ENCODE measurements around the gene FBXO7.
"Not testable (repeated sequence)": the region's sequence is repeated elsewhere in the genome, so short reads cannot be mapped to it uniquely, and the experiment has no call there.

Gene FBXO7

DNA sequence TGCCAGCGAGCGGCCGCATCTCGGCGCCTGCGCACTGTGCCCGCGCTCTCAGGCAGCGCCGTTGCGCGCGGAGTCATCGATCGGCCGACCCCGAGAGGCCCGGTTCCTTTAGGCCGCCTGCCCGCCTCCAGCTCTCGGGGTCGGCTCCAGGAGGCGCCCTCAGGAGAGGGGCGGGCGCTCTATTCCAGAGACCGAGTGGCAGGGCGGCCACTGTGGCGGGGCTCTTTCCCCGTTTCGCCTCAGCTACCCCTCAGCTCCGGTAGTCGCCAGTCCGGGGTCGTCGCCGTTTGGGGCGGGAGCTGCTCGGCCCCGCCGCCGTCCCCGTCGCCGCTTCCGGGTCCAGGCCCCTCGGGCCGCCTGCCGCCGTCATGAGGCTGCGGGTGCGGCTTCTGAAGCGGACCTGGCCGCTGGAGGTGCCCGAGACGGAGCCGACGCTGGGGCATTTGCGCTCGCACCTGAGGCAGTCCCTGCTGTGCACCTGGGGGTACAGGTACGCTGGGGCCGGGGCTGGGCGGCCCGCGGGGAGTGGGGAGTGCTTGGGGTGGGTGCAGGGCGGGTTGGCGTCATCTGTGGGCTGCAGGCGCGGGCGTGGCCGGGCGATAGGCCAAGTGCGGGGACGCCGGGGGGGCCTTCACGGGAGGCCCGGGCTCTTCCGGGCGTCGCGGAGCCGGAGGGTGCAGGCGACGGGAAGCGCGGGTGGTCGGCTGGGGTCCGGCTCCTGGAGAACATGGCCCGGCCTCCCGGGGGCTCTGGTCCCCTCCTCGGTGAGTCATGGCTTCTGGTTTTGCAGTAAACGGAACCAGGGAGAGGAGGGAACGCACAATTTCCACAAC lies at the start of gene FBXO7:
TSS of gene FBXO7 (plus strand) at position 177 of the 833 bp plus-strand sequence. CDS start at position 369, 192 bp downstream.
- peak; percentile 91 for DNase-seq

DNA sequence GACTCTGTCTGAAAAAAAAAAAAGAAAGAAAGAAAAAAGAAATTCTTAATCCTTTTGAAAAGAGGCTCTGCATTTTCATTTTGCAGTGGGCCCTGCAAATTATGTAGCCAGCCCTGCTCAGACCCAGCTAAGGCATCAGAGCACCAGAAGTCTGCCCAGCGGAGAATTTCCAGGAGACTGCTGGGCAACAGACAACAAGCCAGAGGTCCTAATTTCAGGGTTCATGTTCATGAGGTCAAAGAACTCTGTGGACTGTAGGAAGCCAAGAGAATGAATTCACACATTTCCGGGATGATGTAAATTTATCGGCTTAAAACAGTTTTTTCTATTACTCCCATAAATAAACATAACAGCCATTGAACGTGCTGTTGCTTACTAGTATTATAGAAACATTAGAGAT lies 47.7 kb upstream of the FBXO7 start:
- DNase-seq = no peak

DNA sequence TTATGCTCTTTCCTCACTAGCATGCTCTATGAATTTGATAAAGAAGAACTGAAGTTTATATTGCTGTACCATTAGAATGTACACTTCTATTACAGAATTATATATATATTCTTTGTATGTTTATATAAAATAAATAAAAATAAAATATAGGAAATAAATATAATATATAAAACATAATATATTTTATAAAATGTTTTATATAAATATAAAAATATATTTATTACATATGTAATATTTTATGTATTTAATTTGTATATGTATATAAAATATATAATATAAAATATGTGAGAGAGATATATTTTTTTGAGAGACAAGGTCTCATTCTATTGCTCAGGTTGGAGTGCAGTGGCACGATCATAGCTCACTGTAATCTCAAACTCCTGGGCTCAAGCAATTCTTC lies 44.3 kb upstream of the FBXO7 start:
- no peak for DNase-seq

DNA sequence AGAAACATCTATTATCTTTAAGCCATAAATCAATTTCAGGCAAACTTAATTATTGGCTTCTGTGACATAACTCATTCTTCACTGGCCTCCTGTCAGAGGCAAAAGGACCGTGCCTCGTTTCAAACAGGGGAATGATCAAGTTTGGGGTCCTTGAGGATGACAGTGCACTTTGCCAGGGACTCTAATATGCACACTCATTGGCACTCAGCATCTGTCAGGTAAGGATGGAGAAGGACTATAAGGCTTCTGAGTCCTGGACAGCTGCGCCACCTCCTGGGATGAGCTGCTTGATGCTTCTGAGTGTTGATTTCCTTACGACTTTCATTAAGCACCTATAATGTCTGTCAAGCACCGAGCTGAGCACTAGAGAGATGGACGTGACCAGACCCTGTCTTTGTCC lies 30.5 kb upstream of the FBXO7 start:
- DNase-seq = no peak

DNA sequence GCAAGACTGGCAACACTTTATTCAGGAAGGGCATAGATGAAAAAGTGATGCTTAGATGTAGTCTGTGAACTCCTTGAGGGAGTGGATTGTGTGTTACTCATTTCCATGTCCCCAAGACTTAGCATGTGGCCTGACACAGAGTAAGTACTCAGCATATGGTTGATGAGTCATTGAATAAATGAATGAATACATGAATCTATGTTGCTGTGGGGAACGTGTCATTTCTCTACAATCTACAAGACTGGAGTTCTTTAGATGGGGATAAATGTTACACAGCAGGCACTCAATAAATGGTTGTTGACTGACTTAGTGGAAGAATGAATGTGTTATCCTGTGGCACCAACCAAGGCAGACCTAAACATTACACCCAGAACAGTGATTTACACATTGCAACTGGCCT lies 28.3 kb upstream of the FBXO7 start:
- no peak for DNase-seq

DNA sequence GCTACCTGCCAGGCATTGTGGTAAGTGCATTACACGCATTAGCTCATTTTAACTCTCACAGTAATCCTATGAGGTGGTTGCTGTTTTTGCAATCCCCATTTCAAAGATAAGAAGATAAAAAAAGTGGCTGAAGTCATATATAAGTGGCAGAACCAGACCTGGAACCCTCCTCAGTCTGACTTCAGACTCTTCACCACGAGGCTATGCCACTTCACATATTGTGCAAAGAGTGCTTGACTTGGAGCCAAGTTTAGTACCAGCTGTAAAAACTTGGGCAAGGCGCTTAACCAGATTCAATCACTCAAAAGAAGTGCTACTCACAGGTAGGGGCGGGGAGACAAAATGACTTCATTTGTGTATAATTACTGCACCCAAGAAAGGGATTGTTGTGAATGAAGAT lies 25.6 kb upstream of the FBXO7 start:
- DNase-seq = no peak

DNA sequence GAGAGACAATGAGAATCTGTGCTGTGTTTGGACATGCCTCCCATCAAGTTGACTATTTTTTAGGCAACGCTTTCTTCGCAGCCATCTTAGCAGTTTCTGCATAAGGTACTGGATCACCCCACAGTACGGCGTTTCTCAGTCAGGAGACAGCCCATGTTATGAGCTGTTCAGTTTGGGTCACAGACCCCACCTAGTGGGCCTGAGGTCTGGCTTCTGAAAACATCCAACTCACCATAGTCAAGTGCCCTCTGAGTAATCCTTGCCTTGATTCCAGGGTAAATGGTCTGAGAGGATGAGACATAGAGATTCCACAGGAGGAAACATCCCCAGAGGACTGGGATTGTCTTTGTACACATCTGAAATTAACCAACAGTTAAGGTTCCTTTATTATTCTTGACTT lies 17.6 kb upstream of the FBXO7 start:
- no peak for DNase-seq

DNA sequence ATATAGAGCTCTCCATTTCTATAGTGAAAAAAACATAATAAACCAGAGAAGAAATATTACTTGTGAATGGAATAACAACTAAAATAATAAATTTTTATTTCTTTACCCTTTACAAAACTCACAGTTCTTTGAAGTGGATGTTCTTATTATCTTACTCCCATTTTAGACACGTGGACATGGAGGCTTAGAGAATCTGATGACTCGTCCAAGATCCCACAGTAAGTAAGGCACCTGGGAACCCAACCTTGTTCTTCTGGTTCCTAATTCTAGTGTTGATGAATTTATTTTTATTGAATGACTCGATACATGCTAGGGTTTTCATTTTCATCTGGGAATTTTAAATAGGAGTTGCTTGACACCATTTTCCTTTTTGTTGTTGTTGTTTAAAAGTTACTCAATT lies 12.2 kb upstream of the FBXO7 start:
- no peak for DNase-seq

DNA sequence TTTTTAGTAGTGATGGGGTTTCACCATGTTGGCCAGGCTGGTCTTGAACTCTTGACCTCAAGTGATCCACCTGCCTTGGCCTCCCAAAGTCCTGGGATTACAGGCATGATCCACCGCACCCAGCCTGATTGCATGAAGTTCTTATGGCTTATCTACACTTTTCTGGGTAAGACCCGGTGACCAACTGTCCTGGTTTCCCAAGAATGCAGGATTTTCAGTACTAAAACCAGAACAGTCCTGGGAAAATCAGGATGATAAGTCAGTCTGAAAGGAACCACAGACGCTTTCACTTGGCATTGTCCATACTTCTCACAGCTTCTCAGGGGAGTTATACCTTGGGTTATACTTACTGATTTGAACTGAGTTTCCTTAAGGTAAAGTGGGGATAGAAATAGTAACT lies 8.9 kb upstream of the FBXO7 start:
- DNase-seq = no peak

DNA sequence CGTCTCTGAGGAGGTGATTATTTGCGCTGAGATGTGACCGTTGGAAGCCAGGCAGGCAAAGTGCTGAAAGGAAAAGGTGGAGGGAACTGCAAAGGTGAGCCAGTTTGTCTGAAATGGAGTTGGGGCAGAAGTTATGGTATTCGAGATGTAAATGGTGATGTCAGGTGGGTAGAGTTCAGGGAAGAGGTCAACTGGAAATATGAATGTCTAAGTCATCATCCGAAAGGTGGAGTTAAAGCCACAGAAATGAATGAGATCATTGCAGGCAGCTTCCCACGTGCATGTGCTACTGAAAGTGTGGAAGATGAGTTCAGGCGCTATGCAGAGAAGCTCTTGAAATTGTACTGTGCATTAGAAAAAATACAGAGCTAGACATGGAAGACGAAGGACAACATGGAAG lies 8.1 kb upstream of the FBXO7 start:
- no peak for DNase-seq

DNA sequence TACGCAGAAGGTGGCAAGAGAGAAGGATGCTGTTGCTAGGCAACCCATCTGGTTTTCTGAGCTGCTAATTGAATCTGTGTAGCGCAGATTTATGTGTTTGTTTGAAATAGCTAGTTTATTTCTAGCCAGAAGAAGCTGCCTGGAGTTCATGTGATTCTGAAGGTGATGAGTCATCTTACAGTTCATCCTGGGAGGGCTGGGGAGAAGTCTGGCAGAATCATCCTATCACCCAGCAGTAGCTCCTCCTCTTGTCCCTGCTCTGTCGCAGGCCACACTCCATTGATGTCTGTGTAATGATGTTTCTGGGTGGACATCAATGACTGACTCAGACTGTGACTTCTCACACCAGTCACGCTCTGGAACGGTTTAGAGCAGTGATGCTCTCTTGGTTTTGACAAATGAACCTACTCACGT lies 4.8 kb upstream of the FBXO7 start:
- DNase-seq = peak; percentile 42

DNA sequence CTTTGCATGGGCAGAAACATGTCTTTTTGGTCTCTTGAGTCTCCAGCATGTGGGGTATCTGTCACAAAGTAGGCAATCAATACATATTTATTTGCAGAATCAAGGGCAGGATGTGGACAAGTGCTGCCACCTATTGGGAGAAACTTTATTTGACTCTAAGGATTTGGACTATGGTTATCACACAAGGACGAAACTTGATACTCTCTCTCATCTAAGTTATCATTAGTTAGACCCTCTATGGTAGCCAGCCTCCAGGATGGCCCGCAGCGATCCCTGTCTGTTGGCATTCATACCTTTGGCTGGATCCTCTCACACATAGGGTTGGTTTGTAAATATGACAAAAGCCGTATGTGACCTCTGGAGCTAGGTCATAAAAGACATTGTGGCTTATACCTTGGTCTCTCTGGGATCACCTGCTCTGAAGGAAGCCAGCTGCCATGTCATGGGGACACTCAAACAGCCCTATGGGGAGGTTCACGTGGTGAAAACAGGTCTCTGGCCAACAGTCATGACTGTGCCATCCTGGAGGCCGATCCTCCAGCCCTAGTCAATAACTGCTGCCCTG lies 1.1 kb upstream of the FBXO7 start:
- DNase-seq = peak; percentile 70

DNA sequence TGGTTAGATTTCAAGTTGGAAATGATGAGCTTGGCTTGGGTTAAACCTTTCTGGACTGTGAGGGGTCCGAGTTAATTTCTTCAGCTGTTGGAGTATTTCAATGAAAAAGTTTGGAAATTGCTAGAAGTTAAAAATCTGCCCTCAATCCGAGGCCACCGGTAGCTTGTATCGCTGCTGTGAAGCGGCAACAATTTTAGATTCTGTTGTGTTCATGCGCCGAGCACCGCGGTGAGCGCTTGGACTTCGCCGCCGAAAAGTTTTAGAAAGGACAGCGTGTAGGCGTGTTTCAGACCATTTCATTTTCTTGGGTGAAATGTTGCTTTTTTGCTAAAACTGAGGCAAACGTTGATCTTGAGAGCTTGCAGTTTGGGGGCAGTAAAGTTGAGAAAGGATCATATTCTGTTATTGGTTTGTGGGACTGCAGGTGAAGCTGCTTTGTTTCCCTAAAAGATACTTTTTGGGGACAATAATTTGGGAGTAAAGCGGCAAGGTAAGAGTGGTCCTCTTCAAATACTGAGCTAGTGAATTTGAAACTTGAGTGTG lies 928 bp downstream of the FBXO7 start:
- DNase-seq = no peak

DNA sequence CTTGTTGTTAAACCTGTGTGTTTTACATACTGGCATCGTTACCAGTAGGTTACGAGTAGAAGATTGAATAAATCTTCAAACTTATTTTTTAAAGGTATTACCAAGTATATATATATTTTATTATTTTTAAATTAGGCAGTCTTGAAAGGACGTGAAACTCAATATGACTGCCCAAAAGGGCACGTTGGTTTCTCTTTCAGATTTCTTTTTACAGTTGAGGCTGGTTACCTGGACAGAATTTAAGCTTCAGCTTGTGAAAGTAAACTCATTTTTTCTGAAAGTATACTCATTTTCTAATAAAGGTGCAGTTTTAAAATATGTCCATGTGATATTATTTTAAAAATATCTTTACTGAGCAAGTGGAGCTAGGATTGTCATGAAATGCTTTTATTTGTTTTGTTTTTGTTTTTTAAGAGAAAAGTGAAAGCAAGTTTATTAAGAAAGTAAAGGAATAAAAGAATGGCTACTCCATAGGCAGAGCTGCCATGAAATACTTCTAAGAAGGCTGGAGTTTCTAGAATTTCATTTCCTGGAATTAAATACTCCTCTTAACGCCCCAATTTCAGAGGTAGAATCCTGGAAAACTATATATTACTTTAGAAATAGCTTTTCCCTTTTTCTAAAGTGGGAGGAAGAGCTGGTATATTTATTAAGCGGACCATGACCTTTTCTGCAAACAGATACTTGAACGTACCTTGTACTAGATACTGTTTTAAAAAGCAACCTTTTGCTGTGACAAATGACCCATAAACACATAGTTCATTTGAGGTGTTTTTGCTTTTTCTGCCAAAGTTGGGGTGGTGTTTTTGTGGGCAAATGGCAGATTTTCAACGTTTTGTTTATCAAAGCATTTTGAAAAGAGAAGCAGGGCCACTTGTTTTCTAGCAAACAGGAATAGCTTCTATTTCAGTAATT lies 1.9 kb downstream of the FBXO7 start:
- DNase-seq = peak; percentile 50

DNA sequence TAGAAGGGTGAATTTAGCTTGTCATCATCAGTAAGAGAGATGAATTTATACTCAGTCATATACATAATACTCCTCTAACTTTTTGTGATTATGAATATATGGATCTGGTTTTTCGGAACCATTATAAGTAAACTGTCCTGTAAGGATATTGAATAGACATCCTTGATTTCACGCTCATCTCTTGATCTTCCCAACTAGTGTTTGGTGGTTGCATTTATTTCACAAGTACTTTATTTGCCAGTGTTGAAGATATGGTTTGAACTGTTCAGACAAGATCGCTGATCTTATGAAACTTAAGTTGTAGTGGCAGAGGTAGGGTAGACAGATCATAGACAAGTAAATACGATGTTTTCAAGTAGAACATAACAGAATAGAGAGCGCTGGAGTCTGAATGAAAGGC lies 3.0 kb downstream of the FBXO7 start:
- no peak for DNase-seq

DNA sequence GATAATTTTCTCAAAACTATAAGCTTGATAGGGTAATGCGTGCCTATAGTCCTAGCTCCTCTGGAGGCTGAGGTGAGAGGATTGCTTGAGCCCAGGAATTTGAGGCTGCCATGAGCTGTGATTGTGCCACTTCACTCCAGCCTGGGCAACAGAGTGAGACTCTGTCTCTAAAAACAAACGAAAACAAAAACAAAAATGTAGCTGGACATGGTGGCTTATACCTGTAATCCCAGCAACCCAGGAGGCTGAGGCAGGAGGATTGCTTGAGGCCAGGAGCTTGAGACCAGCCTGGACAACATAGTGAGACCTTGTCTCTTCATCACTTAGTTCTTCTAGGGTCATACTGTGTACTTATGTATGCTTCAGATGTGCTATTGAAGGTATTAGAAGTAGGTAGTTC lies 3.9 kb downstream of the FBXO7 start:
- not testable (repeated sequence) for DNase-seq

DNA sequence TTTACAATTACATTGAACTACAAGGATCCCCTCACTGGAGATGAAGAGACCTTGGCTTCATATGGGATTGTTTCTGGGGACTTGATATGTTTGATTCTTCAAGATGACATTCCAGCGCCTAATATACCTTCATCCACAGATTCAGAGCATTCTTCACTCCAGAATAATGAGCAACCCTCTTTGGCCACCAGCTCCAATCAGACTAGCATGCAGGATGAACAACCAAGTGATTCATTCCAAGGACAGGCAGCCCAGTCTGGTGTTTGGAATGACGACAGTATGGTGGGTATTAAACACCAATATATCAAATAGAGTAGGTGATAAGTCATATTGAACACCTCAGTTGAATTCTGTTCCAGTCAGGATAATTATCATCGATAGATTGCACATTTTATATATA lies 4.4 kb downstream of the FBXO7 start:
- DNase-seq = no peak

DNA sequence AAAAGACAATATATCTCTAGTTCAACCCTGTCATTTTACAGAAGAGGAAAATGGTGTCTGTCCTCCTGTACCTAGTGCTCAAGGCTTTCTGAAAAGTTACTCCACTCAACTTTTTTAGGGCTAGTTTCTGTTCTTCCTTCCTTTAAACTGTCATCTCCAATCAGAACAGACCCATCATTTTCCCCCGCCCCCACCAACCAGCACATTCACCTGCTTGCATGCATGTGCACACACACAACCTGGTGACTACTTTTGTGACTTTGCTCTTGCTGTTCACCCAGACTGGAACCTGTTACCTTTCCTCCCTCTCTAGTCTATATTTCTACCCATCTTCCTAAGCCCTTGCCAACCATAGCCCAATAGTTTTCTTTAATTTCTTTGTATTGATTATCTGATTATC lies 5.6 kb downstream of the FBXO7 start:
- DNase-seq = no peak

DNA sequence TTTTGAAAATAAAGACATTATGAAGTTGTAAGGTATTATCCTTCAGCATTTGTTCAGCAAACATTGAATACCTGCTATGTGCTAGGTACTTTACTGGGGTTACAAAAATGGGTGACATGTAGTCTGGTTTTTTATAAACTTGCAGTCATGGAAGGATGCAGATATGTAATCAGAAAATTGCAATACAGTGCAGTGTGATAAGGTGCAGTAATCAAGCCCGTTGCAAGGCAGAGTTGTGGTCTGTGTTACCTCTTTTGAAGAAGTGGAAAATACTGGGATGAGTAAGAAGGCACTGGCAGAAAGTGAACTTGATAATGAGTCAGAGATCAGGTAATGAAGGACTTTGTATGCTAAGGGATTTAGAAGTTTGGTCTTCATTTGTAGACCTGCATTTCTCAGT lies 8.1 kb downstream of the FBXO7 start:
- DNase-seq = no peak

DNA sequence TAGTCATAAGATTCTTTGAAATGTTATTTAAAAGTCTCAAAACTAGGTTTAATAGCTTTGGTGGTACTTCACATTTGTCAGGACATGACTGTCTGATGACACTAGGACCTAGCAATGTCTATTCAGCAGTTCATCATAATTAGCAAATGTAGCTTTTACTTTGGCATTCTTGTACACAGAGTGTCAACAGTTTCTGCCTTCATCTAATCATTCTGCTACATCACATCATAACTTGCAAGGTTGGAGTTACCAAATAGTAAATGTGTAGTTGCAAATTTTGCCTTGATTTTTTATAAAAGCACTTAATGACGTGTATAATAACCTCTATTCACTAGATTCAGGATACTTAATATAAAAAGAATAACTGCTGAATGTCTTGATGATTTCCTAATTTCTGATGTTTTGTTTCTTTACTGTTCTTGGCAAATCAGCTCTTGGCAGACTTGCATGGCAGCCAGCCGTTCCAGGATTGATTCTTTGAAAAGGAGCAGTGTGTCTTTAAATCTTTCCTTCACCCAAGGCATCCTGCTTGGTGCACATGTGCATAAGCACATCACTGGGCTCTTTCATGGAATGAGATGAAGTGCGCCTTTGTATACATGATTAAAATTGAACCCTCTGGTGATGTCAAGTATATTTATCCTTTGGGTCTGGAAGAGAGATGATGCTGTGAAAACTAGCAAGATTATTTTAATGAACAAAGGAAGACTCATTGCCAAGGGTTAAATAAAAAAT lies 12.2 kb downstream of the FBXO7 start:
- no peak for DNase-seq

DNA sequence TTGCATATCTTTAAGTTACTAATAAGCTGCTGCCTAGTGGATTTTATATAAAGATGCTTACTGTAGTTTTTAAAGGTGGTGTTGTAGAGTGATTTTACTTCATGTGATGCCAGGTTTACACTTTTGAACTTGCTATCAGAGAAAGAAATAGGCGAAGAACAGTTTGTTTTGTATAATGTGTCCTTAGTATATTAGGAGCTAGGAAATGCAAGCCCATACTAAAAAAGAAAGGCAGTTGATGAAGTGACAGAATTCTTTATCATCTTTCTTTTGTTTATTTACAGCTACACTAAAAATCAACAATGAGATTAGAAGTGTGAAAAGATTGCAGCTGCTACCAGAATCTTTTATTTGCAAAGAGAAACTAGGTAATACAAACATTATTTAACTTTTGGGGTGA lies 12.8 kb downstream of the FBXO7 start:
- no peak for DNase-seq

DNA sequence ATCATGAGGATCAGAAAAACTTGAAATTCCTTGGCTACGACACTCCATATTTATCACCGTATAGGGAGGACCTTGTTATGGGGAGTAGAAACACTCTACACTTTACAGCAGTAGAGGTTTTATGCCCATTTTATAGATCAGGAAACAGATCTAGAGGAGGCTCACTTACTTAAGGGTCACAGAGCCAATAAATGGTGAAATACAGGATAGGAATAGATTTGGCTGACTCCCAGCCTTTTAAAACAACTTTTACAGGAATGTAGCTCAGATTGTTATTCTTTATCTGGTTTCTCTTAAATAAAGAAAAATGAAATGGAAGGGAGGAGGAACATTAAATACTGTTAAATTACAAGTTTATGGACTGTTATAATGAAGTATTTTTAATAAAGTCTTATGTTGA lies 14.8 kb downstream of the FBXO7 start:
- DNase-seq = no peak

DNA sequence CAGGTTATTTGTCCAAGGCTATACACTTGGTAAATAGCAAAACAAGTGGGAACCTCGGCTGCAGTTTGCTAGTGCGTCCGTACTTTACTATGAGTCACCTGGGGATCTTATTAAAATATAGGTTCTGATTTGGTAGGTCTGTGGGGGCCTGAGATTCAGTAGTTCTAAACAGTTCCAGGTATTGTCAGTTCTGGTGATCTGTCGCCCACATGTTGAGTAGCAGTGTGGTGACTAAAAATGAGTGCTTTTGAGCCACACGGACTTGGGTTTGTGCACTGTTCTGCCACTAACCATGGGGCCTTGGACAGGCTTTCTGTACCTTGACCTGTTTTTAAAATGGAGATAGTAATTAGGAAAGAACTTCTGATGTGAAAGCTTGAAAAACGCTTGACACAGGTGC lies 15.7 kb downstream of the FBXO7 start:
- no peak for DNase-seq

All from inflammatory macrophage treated with lipopolysaccharide for 4 hours (primary cell).